Measurements from ENCODE around the gene ATP1A4.

DNA sequence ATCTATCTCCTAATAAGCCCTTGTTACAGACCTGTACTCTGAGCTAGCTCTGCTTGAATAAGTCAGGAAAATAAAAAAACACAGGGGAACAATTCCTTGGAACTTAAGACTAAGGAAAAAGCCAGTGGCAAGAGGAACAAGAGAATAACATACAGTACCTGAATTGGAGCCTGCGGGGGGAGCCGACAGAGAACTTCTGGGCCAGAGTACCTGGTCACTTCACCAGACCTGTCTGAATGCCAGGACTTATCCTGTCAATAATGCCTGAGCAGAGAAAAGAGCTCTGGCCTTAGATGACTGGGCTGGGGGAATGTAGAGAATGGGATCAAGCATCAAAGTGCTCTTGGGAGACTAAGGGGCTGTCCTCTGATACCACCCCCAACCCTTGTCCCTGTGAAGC is 68.9 kb downstream of the ATP1A4 start:
- TF ChIP-seq EZH2 (IDR thresholded peaks at IDR 0.05; ENCODE audit: insufficient read depth, poor library complexity, severe bottlenecking) (no peak), EZH2phosphoT487 (IDR thresholded peaks at IDR 0.05; ENCODE audit: insufficient read depth, low read depth) (no peak)
